Fibroblast of skin of right quadriceps (primary cell): ENCODE results near the gene SP2.

Source experiments
- DNase-seq: peaks from one replicate; pipeline ENCODE4 v3.0.0-alpha.2; 2013

SP2 gene

DNA sequence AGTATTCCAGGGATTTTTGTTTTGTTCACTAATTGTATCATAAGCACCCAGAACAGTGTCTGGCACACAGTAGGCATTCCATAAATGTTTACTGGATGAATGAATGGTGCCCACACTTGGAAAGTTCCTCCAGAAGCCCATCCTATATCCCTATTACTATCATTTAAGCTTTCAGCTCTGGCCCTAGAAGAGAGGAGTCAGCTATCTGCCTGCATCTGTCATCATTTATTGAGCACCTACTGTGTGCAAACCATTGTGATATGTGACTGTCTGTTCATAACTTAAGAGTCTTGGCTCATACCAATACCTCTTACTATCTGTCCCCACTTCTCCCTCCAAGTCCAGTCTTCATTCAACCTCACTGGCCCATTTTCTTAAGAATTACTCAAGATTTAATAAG lies 25.0 kb upstream of the SP2 start:
- DNase-seq: no peak

DNA sequence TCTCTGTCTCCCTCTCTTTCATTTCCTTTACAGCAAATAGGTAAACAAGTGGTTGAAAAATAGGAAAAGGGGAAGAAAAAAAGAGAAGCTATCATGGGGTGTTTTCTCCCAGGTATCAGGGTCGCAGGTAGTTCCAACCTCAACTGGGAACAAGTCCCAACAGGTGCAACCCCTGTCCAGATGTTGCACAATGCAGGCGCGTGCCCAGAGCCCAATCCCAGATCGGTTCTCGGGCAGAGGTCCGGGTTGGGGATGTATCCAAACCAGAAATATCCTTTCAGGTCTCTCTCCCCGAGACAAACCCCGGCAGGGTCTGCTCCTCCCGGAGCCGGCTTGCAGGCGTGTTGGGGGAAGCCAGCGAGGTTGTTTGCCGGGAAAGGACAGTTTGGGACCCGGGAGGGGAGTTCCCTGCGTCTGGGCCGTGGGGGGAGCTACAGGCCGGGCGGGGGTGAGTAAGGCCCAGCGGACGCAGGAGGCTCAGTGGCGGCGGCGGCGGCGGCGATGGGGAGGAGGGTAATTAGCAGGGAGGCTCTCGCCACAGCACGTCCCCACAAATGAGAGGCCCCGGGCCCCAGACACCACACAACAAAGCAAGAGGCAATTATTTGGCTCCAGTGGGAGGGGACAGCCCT lies 23.9 kb upstream of the SP2 start:
- no peak for DNase-seq

DNA sequence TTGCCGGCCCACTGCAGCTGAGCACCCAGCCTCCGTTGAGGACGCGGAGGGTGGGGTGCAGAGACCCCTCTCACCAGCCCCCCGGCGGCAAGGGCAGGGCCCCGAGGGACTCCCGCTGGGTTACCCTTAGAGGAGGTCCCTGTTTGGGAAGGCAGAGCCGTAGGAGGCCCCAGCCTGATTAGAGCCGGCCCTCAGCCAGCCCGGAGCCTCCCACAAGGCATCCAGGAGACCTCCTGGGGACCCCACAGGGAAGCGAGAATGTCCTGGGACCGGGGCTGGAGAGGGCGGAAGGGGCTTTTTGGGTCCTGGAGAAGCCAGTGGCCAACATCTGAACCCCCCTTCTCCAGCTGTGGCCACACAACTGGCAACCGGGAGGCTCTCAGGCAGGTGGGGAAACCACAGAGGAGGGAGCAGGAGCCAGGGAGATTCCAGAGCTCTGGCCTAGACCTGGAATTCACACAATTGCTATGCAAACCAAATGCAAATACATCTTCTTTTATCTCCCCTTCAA lies 23.3 kb upstream of the SP2 start:
- DNase-seq: no peak

DNA sequence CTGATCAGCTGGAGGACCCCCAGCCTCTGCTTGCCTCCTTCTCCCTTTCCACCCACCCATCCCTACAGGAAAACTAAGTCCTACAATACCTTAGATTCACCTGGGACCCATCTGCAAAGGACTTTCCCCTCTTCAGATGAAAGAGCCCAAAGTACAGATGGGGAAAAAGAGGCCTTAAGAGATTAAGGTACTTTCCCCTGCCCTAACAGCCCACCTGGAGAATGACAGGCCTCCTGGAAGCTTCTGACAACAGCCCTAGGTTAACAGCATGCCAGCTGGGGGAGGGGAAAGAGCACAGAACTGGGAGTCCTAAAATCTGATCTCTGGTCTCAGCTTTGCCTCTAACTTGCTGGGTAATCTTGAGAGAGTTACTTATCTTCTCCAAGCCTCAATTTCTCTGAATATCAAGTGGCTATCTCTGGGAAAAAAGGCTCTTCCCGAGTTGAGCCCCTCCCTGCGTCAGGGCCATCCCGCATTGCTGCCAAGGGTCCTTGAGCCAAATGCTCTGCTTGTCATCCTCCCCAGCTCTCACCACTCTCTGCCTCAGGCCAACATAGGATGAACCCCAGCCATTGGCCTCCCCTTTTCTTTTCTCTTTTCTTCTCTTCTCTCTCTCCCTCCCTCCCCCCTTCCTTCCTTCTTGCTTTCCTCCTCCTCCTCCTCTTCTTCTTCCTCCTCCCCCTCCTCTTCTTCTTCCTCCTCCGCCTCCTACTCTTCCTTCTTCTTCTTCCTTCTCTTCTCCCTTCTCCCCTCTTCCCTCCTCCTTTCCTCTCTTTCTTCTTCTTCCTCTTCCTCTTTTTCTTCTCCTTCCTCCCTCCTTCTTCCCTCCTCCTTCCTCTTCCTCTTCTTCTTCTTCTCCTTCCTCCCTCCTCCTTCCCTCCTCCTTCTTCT lies 22.6 kb upstream of the SP2 start:
- DNase-seq: no peak

DNA sequence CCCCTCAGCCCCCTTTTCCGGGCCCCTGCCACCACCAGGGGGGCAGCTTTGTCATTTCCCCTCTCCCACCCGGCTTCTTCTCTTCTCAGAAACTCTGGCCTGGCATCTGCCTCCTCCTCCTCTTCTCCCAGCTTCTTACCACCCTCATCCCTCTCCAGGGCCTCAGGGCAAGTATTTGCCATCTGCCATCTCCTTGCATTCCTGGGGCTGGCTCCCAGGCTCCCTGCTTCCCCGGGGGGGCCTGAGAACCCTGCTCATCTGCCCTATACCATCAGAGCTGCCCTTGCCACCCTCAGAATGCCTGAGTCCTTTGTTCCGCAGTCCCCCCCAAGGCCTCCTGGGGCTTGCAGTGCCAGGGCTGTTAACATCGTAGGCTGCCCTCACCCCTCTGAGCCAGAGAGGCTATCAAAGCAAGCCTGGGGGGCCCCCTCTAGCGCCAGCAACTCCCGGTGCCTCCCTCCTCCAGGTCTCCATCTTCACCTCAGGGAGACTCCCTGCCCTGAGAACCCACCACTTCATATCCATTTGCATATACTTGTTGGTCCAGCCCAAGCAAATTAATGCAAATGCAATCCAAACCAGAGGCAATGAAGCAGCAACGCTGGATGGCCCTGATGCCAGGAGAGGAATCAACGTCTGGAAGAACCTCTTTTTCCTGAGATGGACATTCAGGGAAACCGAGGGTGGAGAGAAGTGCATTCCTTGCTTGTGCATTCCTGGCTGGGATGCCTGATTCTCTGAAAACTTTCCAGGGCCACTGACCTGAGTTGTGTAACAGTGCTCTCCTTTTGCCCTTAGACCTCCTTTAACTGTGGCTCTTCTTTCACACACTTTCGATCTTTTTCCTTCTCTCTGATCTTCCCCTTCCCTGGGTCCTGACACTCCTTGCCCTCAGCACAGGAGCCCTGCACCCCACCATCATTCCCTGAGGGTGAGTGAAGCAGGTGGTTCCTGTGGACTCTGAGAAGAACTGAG lies 20.7 kb upstream of the SP2 start:
- no peak for DNase-seq

DNA sequence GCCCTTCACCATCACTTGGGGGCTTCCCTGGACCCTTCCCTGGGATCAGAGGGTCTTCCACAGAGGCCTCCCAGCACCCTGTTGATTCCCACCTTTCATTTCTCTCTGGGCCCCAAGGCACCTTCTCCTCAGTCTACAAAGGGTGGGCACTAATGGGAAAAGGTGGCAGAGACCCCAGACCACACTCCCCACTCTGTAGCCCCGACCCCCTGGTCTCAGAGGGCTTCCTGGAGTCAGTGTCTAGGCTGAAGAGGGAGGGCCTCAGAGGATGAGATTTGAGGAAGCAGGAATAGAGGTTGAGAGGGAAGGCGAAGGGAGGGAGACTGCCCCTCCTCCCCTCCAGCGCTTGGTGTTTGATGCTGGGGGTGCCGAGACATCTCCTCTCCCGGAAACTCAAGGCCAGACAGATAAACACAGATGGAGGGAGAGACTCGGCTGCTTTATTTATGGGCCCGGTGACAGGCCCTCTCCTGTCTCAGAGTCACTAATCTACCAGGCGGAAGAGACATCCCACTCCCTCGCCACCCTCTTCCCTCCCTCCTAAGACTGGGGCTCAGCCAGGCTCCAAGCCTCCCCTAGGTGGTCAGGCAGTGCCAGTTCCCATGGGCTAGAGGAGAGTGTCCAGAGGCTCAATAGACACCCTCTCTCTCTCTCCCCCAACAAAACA lies 18.5 kb upstream of the SP2 start:
- peak; percentile 68 for DNase-seq

DNA sequence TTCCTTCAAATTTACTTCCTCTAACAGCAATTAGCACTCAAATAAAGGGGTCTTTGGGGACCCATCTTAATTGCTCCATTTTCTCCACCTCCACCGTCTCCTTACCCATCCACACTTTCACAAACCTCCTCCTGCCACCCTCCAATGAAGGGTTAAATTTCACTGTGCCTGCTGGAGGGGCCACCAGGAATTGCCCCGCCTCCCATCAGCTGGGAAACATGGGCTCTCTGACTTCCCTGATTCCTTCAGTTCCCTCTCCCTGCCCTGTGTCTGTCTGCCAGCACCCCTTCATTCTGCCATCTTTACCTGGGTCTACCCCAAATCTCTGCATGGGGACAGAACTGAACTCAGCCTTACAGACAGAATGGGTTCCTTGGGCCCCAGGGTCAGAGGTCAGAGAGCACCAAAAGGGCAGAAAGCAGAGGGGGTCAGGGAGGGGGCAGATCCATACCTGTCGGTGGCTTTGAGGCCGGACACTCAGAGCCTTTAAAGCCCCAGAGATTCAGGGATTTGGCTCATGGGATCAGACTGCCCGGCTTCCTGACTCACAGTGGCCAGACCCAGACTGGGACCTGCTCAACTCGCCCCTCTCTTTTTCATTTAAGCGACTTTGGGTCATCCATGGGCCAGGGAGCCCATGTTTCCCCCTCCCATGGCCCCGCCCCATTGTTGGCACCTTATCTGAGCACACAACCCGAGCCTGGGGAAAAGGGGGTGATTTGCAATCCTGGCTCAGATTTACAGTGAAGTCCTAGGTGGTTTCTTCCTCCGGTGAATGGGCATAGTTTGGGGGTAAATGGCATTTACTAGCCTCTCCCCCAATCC lies 17.6 kb upstream of the SP2 start:
- no peak for DNase-seq

DNA sequence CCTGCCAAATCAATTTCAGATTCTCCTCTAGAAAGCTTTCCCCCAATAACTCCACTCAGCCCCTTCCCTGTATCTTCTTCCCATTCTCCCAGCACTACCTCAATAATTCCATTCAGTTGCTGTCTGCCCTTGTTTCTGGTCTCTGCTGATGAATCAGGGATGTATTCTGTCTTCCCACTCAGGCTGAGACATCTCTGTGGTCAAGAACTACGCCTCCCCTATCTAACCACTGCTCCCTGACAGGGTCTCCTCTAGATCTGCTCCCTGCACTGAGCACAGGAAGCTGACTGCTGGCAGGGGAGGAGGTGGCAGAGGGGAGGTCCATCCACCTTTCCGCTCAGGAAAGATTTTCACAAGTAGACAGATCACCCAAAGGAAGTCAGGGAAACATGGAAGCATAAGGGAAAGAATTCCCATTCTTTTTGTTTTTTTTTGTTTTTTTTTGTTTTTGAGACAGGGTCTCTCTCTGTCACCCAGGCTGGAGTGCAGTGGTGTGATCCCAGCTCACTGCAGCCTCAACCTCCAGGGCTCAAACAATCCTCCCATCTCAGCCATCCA lies 16.9 kb upstream of the SP2 start:
- DNase-seq: peak; percentile 72

DNA sequence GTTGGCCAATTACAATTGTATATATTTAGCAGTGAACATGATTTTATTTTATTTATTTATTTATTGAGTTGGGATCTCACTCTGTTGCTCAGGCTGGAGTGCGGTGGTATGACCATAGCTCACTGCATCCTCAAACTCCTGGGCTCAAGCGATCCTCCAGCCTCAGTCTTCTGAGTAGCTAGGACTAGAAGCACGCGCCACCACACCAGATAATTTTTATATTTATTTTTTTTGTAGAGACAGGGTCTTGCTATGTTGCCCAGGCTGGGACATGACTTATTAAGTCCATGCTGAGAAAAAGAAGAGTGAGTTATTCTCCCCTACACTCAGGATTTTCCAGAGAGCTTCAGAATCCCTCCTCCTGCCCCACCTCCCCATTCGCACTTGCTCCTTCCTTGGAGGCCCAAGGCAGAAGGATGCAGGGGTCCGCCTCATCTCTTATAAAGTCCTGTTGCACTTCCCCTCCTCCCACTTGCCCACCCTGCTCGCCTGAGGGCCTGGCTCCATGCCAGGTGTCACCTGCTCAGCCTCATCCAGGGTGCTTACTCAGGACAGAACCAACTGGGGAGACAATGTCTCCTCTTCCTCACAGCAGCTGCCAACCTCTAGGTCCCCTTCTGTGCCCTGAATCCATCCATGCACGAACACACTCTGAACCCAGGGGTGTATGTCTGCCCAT lies 16.1 kb upstream of the SP2 start:
- no peak for DNase-seq

DNA sequence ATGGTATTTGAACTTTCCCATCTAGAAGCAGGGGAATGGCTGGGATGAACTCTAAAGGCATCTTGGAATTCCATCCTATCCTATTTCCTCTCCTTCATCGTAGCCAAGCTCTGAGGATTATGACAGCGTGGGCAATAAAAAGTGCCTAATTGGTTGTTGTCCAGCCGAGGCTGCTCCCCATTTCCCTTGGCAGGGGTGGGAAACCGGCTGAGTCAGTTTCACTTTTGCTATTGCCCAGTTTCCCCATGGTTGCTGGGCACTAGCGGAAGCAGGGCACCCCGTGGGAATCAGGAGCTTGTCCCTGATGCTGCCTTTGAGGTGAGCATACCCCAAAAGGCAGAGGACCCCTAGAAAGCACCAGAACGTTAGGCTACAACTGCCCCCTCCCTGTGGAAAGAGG lies 13.8 kb upstream of the SP2 start:
- peak; percentile 53 for DNase-seq

DNA sequence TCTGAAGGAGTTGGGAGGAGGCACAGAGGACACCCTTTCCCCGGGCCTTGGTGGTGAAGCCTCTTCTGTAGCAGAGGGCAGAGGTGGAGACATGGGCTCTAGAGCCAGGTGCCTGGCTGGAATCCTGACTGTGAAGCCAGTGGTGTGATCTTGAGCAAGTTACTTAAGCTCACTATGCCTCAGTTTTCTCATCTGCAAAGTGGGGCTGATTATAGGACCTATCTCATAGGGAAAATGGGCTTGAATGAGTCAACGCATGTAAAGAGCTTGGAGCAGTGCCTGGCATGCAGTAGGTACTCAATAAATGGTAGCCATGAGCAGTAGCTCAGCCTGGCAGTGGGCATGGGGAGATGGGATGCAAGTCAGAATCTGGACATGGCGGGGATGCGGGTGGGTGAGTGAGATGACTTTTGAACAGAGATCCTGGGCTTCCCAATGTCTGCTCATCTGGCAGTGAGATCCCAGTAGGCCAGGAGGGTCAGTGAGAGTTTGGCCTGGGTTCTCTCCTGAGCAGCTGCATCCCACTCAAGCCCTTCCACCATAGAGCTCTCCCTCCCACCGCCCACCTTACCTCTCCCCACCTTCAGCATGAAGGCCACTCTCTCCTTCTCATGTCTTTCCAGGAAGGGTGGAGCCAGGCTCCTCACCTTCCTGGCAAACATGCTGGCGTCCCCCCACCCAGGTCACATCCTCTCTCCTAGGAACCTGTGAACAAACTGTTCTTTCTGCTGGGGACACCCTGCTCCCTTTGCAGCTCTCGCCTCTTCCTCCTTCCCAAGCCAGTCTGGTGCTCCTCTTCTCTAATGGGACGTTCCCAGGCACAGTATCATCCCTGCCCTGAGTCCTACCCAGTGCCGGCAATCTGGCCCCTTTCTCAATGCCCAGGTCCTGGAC lies 13.1 kb upstream of the SP2 start:
- no peak for DNase-seq

DNA sequence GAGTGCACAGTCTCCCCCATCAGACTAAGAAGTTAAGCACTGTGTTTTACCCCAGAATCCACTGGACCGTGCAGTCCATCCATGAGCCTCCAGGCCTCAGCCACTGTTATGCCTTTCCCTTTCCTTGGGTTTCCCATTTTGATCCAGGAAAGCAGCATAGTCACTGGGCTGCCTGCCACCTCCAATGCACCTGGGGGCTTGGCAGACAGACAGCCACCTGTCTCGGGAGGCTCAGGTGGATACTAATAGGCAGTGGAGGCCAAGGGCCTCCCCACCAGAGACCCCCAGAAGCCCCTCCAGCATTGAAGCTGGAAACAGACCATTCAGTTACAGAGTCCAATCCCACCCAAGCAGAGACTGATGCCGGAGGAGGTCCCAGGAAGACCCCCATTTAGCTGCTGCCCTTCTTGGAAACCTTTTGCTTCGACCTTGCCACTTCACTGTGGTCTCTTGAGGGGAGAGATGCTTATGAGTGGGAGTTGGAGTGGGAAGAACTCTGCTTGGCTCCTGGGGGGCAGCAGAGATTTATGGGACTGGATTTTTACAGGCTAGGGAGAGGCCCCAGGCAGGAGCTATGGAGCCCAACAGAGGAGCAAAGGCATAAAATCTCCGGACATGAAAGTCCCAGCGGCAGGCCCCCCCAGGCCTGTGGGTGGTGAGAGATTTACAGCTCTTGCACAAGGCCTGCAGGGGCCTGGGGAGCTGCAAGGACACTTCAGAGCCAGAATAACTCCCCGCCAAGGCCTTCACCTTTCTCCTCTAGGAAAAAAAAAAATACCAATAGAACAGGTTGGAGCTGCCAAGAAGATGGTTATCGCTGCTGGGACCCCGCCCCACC lies 12.2 kb upstream of the SP2 start:
- DNase-seq: peak; percentile 40

DNA sequence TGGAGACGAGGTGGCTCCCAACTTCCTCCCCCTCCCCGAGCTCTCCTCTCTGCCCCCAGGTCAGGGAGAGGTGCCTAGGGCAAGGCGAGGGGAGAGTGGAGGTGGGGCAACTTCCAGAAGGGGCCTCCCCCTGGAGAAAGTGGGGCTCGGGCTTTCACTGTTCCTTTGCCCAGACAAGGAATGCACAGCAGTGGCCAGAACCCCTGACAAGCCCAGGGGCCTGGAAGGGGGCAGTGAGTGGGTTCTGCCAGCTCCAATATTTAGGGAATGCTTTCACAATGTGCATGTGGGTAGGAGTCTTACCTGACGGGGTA lies 11.7 kb upstream of the SP2 start:
- no peak for DNase-seq

DNA sequence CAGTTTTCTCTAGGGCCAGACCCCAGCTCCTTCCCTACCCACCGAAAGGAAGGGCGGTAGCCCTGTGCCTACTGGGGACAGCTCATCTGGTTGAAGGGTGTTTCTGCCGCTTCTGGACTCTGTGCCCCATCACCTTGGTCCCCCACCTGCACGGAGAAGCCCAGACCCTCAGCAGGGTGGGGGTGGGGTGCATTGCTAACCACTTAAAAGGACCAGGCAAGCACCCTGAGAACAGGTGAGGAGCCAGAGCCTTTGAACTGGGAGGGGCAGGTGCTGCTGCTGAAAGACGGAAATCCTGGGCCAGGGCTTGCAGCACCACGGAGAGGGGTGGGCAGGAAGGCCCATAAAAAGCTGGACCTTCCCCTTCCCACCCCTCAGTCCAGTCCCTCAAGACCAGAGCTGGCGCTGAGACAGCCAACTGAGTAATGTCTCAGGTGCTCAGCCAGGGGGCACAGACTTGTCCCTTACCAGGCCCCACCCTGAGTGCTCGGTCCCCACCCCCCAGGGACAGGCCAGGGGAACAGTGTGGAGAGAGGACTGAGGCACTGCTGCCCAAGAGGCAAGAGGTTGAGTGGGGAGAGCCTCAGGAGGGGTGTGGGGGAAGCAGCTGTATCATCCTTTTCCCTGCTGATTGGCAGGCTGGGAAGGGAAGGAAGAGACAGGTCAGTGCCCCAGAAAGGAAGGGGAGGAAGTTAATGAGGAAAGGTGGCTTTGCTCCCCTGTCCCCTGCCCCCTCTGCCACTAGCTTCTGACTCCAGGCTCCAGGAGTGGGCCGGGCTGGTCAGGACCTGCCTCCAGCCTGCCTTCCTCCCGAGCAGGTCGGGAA lies 10.9 kb upstream of the SP2 start:
- no peak for DNase-seq

DNA sequence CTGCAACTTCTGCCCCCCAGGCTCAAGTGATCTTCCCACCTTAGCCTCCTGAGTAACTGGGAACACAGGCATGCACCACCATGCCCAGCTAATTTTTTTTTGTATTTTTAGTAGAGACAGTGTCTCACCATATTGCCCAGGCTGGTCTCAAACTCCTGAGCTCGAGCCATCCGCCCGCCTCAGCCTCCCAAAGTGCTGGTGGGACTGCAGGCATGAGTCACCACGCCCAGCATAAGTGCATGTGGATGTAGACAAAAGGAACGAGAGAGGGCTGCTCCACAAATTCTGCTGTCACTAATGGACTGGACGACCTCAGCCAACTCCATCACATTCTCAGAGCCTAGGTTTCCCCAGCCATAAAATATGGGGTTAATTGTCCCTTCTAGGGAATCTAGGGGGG lies 7.7 kb upstream of the SP2 start:
- no peak for DNase-seq

DNA sequence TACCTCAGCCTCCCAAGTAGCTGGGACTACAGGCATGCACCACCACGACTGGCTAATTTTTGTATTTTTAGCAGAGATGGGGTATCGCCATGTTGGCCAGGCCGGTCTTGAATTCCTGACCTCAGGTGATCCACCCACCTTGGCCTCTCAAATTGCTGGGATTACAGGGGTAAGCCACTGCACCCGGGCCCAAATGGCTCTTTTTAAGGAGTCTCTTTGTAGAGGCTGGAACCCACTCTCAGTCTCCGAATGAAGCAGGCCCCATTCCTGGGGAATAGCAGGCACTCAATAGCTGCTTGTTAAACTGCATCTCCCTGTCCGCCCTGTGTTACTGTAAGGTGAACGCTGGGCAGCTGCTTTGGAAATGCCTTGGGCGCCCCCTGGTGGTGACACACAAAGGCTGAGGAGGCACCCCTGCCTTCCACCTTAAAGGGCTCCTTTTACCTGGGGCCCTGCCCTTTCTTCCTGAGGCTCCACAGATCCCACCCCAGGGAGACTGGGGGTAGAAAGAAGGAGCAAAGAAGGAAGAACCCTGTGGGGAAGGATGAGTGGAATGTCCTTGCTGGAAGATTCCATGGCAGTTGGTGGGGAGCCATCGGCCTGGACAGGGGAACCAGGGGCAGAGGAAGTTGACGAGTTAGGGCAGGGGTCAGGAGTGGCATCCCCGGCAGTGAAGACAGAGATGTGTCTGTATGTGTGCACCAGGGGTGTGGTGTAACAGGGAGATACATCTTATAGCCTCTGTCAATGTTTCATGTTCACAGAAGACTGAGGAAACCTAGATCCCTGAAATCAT lies 6.1 kb upstream of the SP2 start:
- DNase-seq: peak; percentile 71

DNA sequence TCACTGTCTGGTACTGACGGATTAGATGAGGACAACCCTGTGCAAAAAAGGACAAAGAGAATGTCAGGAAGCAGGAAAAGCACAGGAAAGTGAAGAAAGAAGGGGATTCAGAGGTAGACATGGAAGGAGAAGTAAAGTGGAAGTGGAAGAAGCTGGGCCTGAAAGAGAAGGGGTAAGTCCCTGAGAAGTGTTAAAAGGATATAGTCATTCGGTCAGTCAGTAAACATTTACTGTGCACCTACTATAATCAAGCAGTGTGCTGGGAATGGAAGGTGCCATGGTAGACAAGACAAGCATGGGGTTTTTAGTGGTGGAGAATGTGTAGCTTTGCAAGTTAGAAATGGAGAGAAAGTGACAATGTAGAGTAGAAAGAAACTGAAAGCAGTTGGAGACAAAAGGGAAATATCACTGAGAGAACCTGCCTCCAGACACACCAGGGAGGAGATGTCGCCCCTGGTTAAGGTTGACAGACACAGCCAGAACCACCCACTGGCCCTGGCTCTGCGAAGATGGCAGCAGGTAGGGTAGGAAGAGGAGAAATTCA lies 4.4 kb upstream of the SP2 start:
- no peak for DNase-seq
